A549 (cell line): ENCODE data around the gene TSPAN15. TPM values are rescaled to one million over a fixed set of nuclear protein-coding genes. Genes with fewer than 3 reads are reported as not detected.

Experiments used
- ATAC-seq, 2 experiments: fragments of 200-7000 bp in 1 of 2; fragments of >200 bp in 1 of 2; cut with Nextera tagmentation in 1 of 2; cut with Tn5 transposase in 1 of 2; 3 replicates each; pipeline versions ENCODE4 v1.8.0 to v1.9.1; 2018 to 2020; ENCODE audit warnings: mild to moderate bottlenecking in 1 of 2, moderate library complexity in 1 of 2
- CTCF ChIA-PET: fragments of 300-600 bp; sonication (Branson Sonifier 250); formaldehyde crosslinking; extraction: SDS; loops from one replicate; lab custom pipeline; 2021; ENCODE audit warnings: antibody characterized with exemption, inconsistent platforms; lab: Yijun Ruan, JAX
- POLR2A ChIA-PET: fragments of 350-600 bp; formaldehyde crosslinking; extraction: SDS; loops from one replicate; lab custom pipeline; 2021; ENCODE audit warnings: antibody characterized with exemption, inconsistent platforms; lab: Yijun Ruan, JAX
- DNase-seq, 2 experiments: peaks; one replicate each; pipeline versions ENCODE4 v3.0.0 to v3.0.0-alpha.2; 2011 to 2016; ENCODE audit warnings: low read depth in 1 of 2, low spot score in 1 of 2
- FAIRE-seq: peaks from 2 replicates; lab custom pipeline; 2011; peaks lifted over from hg19 to GRCh38; lab: Jason Lieb, UNC
- H3K27ac ChIP-seq, 2 experiments: fragments of >200 bp; sonication (Bioruptor Twin); formaldehyde crosslinking; 3 replicates each; pipeline ENCODE4 v1.5.1; 2016 to 2017
- H3K4me1 ChIP-seq: fragments of >200 bp; sonication (Bioruptor Twin); formaldehyde crosslinking; 3 replicates; pipeline ENCODE4 v1.6.1; 2016
- H3K4me2 ChIP-seq: fragments of >200 bp; sonication (Bioruptor Twin); formaldehyde crosslinking; 3 replicates; pipeline ENCODE4 v1.6.1; 2016
- H3K4me3 ChIP-seq: fragments of >200 bp; sonication (Bioruptor Twin); formaldehyde crosslinking; 3 replicates; pipeline ENCODE4 v1.5.1; 2016
- H3K9me3 ChIP-seq: fragments of >200 bp; sonication (Bioruptor Twin); formaldehyde crosslinking; 3 replicates; pipeline ENCODE4 v1.6.1; 2016
- BHLHE40 ChIP-seq: IDR thresholded peaks from 2 replicates; pipeline ENCODE4 v1.6.1; 2012; ENCODE audit warnings: low read depth, low read length, inconsistent platforms
- CEBPB ChIP-seq, 2 experiments: fragments of >200 bp in 1 of 2; sonication (Bioruptor Twin) in 1 of 2; formaldehyde crosslinking in 1 of 2; IDR thresholded peaks; 2 replicates each; pipeline ENCODE4 v1.6.1; 2012 to 2016
- HOXA7 ChIP-seq: fragments of 250-450 bp; sonication (Bioruptor Pico); IDR thresholded peaks from 2 replicates; pipeline ENCODE4 v1.5.0; 2020; ENCODE audit warnings: mild to moderate bottlenecking, moderate library complexity
- HOXB13 ChIP-seq: fragments of 250-450 bp; sonication (Bioruptor Pico); IDR thresholded peaks from 2 replicates; pipeline ENCODE4 v1.5.0; 2020; ENCODE audit warnings: low read depth, mild to moderate bottlenecking, moderate library complexity
- HOXB5 ChIP-seq: fragments of 250-450 bp; sonication (Bioruptor Pico); IDR thresholded peaks from 2 replicates; pipeline ENCODE4 v1.5.0; 2020; ENCODE audit warnings: mild to moderate bottlenecking, moderate library complexity
- KDM5A ChIP-seq: fragments of 200-600 bp; sonication (generic); IDR thresholded peaks from 2 replicates; pipeline ENCODE4 v1.6.1; 2016; ENCODE audit warnings: antibody characterized with exemption, mild to moderate bottlenecking
- NPAS2 ChIP-seq: fragments of 250-450 bp; sonication (Bioruptor Pico); IDR thresholded peaks from 2 replicates; pipeline ENCODE4 v1.8.0; 2022; ENCODE audit warnings: mild to moderate bottlenecking, moderate library complexity, borderline replicate concordance
- PHF8 ChIP-seq: fragments of 200-600 bp; sonication (generic); IDR thresholded peaks from 2 replicates; pipeline ENCODE4 v1.6.1; 2016; ENCODE audit warnings: low read depth, mild to moderate bottlenecking, antibody characterized with exemption, moderate library complexity, borderline replicate concordance
- POLR2A ChIP-seq: IDR thresholded peaks from 2 replicates; pipeline ENCODE4 v1.6.1; 2012; ENCODE audit warnings: mild to moderate bottlenecking, low read length
- POLR2AphosphoS2 ChIP-seq: conservative IDR thresholded peaks from 2 replicates; pipeline ENCODE4 v1.6.1; 2012; ENCODE audit warnings: low read length, improper control_type of control experiment, inconsistent platforms
- RAD21 ChIP-seq, 2 experiments: fragments of >200 bp in 1 of 2; sonication (Bioruptor Twin) in 1 of 2; formaldehyde crosslinking in 1 of 2; IDR thresholded peaks in 1 of 2; conservative IDR thresholded peaks in 1 of 2; 2 replicates in 1 of 2; 3 replicates in 1 of 2; pipeline ENCODE4 v1.6.1; 2012 to 2018; ENCODE audit warnings: inconsistent platforms in 1 of 2
- RFX5 ChIP-seq: fragments of 450-650 bp; IDR thresholded peaks from 2 replicates; pipeline ENCODE4 v1.7.1; 2014; ENCODE audit warnings: antibody characterized with exemption, mild to moderate bottlenecking, moderate library complexity
- TFCP2L1 ChIP-seq: fragments of 250-450 bp; sonication (Bioruptor Pico); IDR thresholded peaks from 2 replicates; pipeline ENCODE4 v1.5.0; 2021; ENCODE audit warnings: mild to moderate bottlenecking
- whole genome bisulfite sequencing: methylation state at CpG from one replicate; pipeline ENCODE4 v1.1.6; 2017; ENCODE audit errors: missing lambda C conversion rate; 5-methylcytosine and 5-hydroxymethylcytosine counted together
- polyA plus RNA-seq, 4 experiments: library from polyadenylated mRNA; depleted of rRNA in 3 of 4; stranded (reverse); fragments of >200 nt; fragmentation: RNase III in 1 of 4; extraction: RNeasy Plus Mini Kit Qiagen cat#74134 plus additional on column Dnase treatment in 1 of 4; gene quantifications; 2 replicates in 3 of 4; 3 replicates in 1 of 4; pipeline ENCODE4 v1.2.3, GENCODE V29; 2011 to 2017
- TF ChIP-seq, protein P1 (sequence below): fragments of >200 bp; sonication (Bioruptor Twin); formaldehyde crosslinking; IDR thresholded peaks from 3 replicates; pipeline ENCODE4 v1.5.1; 2016
- TF ChIP-seq, protein P2 (sequence below): fragments of 450-650 bp; IDR thresholded peaks from 2 replicates; pipeline ENCODE4 v1.6.1; 2014; ENCODE audit warnings: antibody characterized with exemption
- TF ChIP-seq, protein P3 (sequence below): fragments of >200 bp; sonication (Bioruptor Twin); formaldehyde crosslinking; IDR thresholded peaks from 3 replicates; pipeline ENCODE4 v1.6.1; 2016
- TF ChIP-seq, protein P4 (sequence below): fragments of 200-600 bp; sonication (generic); IDR thresholded peaks from 2 replicates; pipeline ENCODE4 v1.6.1; 2016; ENCODE audit warnings: antibody characterized with exemption, mild to moderate bottlenecking, moderate library complexity

The TSPAN15 gene
- polyA plus RNA-seq, 2 of the 4 experiments (the other 2 are of a cell fraction), result 49.3 to 89.6 TPM

DNA sequence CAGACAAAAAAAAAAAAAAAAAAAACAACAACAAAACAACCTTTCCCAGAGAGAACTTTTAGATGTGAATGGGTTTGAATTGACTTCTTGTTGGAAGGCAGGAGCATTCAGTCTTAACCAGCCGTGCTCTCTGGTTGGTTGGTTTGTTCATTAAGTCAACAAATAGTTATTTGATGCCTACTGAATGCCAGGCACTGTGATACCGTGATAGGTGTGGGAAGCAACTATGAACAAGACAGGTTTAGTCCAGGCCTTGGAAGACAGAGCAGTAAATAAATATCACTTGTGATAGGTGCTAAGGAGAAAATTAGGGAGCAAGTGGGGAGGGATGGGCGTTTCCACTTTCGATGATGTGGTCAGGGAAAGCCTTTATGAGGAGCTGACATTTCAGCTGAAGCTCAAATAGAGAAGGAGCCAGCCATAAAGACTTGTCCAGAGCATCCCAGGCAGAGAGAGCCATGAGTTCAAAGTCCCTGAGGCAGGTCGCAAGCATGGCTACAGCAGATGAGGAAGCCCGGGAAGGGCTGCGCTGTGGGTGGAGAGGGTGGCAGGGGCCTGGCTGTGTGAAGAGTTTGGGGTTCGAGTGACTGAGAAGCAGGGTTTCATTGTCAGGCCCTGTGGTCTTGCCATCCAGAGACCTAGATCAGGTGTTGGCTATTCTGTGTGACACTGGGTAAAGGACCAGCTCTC, 8.0 kb downstream of the TSPAN15 start:
- Histone ChIP-seq H3K27ac (peak overlapping the region in 1 of 2 experiments; percentile 2; a peak in 2 of 6 replicates), H3K4me2 (peak overlapping the region; percentile 57), H3K4me1 (peaks cover 61% of the 10 kb centered on the region), H3K9me3 (no peaks in the 10 kb centered on the region), H3K4me3 (no peak overlapping the region)
- ATAC-seq (no peak), DNase-seq (no peak), FAIRE-seq (no peak)
- WGBS, result 78% methylated on average over 8 of the region's 8 CpGs
- CTCF ChIA-PET, result interaction anchor here (0.9 to 1.4 kb wide), 4 partner anchors 8 to 48 kb away, joined by 3 to 4 read pairs (median 4); partner anchors contain the start of gene TSPAN15
- POLR2A ChIA-PET, result interaction anchor here (1.0 kb wide), 1 partner anchor 12 kb away, joined by 3 read pairs; no protein-coding TSS in a partner anchor
- TF ChIP-seq, protein P1, sequence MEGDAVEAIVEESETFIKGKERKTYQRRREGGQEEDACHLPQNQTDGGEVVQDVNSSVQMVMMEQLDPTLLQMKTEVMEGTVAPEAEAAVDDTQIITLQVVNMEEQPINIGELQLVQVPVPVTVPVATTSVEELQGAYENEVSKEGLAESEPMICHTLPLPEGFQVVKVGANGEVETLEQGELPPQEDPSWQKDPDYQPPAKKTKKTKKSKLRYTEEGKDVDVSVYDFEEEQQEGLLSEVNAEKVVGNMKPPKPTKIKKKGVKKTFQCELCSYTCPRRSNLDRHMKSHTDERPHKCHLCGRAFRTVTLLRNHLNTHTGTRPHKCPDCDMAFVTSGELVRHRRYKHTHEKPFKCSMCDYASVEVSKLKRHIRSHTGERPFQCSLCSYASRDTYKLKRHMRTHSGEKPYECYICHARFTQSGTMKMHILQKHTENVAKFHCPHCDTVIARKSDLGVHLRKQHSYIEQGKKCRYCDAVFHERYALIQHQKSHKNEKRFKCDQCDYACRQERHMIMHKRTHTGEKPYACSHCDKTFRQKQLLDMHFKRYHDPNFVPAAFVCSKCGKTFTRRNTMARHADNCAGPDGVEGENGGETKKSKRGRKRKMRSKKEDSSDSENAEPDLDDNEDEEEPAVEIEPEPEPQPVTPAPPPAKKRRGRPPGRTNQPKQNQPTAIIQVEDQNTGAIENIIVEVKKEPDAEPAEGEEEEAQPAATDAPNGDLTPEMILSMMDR, result no peak
- no peak for TF ChIP-seq HOXB13 (CRISPR knock-in tag)
- TF ChIP-seq RFX5, result no peak
- TF ChIP-seq, protein P2, sequence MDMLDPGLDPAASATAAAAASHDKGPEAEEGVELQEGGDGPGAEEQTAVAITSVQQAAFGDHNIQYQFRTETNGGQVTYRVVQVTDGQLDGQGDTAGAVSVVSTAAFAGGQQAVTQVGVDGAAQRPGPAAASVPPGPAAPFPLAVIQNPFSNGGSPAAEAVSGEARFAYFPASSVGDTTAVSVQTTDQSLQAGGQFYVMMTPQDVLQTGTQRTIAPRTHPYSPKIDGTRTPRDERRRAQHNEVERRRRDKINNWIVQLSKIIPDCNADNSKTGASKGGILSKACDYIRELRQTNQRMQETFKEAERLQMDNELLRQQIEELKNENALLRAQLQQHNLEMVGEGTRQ, result no peak
- TF ChIP-seq, protein P3, sequence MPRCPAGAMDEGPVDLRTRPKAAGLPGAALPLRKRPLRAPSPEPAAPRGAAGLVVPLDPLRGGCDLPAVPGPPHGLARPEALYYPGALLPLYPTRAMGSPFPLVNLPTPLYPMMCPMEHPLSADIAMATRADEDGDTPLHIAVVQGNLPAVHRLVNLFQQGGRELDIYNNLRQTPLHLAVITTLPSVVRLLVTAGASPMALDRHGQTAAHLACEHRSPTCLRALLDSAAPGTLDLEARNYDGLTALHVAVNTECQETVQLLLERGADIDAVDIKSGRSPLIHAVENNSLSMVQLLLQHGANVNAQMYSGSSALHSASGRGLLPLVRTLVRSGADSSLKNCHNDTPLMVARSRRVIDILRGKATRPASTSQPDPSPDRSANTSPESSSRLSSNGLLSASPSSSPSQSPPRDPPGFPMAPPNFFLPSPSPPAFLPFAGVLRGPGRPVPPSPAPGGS, result no peak
- no peak for TF ChIP-seq CEBPB (IDR thresholded peaks at IDR 0.05)
- TF ChIP-seq TFCP2L1 (CRISPR knock-in tag), result no peak
- TF ChIP-seq NPAS2, result no peak
- TF ChIP-seq POLR2AphosphoS2, result no peak
- no peak for TF ChIP-seq RAD21 (conservative IDR thresholded peaks at IDR 0.05 in 1 of 2, IDR thresholded peaks at IDR 0.05 in 1 of 2)
- no peak for TF ChIP-seq BHLHE40
- TF ChIP-seq, protein P4, sequence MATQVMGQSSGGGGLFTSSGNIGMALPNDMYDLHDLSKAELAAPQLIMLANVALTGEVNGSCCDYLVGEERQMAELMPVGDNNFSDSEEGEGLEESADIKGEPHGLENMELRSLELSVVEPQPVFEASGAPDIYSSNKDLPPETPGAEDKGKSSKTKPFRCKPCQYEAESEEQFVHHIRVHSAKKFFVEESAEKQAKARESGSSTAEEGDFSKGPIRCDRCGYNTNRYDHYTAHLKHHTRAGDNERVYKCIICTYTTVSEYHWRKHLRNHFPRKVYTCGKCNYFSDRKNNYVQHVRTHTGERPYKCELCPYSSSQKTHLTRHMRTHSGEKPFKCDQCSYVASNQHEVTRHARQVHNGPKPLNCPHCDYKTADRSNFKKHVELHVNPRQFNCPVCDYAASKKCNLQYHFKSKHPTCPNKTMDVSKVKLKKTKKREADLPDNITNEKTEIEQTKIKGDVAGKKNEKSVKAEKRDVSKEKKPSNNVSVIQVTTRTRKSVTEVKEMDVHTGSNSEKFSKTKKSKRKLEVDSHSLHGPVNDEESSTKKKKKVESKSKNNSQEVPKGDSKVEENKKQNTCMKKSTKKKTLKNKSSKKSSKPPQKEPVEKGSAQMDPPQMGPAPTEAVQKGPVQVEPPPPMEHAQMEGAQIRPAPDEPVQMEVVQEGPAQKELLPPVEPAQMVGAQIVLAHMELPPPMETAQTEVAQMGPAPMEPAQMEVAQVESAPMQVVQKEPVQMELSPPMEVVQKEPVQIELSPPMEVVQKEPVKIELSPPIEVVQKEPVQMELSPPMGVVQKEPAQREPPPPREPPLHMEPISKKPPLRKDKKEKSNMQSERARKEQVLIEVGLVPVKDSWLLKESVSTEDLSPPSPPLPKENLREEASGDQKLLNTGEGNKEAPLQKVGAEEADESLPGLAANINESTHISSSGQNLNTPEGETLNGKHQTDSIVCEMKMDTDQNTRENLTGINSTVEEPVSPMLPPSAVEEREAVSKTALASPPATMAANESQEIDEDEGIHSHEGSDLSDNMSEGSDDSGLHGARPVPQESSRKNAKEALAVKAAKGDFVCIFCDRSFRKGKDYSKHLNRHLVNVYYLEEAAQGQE, result no peak
- TF ChIP-seq HOXB5 (CRISPR knock-in tag), result no peak
- TF ChIP-seq HOXA7 (CRISPR knock-in tag), result no peak
- no peak for TF ChIP-seq KDM5A
- no peak for TF ChIP-seq PHF8
- no peak for TF ChIP-seq POLR2A
